ENCODE measurements around the gene ZNF639.

DNA sequence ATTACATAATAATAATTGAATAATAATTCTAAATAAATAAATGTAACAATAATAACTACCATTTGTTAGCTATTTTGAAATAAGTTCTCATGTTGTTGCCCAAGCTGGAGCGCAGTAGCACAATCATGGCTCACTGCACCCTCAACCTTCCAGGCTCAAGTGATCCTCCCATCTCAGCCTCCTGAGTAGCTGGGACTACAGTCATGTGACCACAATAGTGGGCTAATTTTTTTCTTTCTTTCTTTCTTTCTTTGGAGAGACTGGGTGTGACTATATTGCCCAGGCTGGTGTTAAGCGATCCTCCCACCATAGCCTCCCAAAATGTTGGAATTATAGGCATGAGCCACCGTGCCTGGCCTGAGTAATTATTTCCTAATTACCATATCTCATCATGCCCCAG, 41.0 kb upstream of the ZNF639 start:
- TF ChIP-seq EZH2 (IDR thresholded peaks at IDR 0.05) (no peak), POLR2AphosphoS5 (IDR thresholded peaks at IDR 0.05; ENCODE audit: low read depth, low read length) (no peak), ZFX (IDR thresholded peaks at IDR 0.05) (no peak), POLR2A (IDR thresholded peaks at IDR 0.05; ENCODE audit: borderline replicate concordance, extremely low read depth, insufficient read depth, insufficient read length) (no peak), EZH2phosphoT487 (IDR thresholded peaks at IDR 0.05; ENCODE audit: borderline replicate concordance) (no peak), REST (IDR thresholded peaks at IDR 0.05; ENCODE audit: low read depth) (no peak), ZNF274 (IDR thresholded peaks at IDR 0.05; ENCODE audit: low read depth, low read length) (no peak), MAX (IDR thresholded peaks at IDR 0.05) (no peak), CEBPB (IDR thresholded peaks at IDR 0.05; ENCODE audit: low read depth) (no peak), RAD21 (IDR thresholded peaks at IDR 0.05; ENCODE audit: low read depth) (no peak), EGR1 (IDR thresholded peaks at IDR 0.05; ENCODE audit: low read depth) (no peak)
- TF ChIP-seq, protein P1, sequence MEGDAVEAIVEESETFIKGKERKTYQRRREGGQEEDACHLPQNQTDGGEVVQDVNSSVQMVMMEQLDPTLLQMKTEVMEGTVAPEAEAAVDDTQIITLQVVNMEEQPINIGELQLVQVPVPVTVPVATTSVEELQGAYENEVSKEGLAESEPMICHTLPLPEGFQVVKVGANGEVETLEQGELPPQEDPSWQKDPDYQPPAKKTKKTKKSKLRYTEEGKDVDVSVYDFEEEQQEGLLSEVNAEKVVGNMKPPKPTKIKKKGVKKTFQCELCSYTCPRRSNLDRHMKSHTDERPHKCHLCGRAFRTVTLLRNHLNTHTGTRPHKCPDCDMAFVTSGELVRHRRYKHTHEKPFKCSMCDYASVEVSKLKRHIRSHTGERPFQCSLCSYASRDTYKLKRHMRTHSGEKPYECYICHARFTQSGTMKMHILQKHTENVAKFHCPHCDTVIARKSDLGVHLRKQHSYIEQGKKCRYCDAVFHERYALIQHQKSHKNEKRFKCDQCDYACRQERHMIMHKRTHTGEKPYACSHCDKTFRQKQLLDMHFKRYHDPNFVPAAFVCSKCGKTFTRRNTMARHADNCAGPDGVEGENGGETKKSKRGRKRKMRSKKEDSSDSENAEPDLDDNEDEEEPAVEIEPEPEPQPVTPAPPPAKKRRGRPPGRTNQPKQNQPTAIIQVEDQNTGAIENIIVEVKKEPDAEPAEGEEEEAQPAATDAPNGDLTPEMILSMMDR (IDR thresholded peaks at IDR 0.05 in 2 of 3, conservative IDR thresholded peaks at IDR 0.05 in 1 of 3; ENCODE audit: borderline replicate concordance in 1 of 3, insufficient read depth in 1 of 3, low read depth in 2 of 3, low read length in 2 of 3) = no peak
- TF ChIP-seq, protein P2, sequence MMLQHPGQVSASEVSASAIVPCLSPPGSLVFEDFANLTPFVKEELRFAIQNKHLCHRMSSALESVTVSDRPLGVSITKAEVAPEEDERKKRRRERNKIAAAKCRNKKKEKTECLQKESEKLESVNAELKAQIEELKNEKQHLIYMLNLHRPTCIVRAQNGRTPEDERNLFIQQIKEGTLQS (IDR thresholded peaks at IDR 0.05) = no peak
- TF ChIP-seq, protein P3, sequence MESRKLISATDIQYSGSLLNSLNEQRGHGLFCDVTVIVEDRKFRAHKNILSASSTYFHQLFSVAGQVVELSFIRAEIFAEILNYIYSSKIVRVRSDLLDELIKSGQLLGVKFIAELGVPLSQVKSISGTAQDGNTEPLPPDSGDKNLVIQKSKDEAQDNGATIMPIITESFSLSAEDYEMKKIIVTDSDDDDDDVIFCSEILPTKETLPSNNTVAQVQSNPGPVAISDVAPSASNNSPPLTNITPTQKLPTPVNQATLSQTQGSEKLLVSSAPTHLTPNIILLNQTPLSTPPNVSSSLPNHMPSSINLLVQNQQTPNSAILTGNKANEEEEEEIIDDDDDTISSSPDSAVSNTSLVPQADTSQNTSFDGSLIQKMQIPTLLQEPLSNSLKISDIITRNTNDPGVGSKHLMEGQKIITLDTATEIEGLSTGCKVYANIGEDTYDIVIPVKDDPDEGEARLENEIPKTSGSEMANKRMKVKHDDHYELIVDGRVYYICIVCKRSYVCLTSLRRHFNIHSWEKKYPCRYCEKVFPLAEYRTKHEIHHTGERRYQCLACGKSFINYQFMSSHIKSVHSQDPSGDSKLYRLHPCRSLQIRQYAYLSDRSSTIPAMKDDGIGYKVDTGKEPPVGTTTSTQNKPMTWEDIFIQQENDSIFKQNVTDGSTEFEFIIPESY (IDR thresholded peaks at IDR 0.05; ENCODE audit: extremely low read depth, insufficient replicate concordance, low read length) = no peak
